ENCODE data around the gene LNX1.
"Not testable (repeated sequence)": the region's sequence is repeated elsewhere in the genome, so short reads cannot be mapped to it uniquely, and the experiment has no call there.

LNX1 gene

GRCh38 chr4:53455766-53456165 lies 135.5 kb downstream of the LNX1 start:
- DNase-seq: no peak

- no peak for DNase-seq
Observed at GRCh38 chr4:53453385-53453784, 137.9 kb downstream of the LNX1 start.

GRCh38 chr4:53450773-53451172 lies 140.5 kb downstream of the LNX1 start:
- DNase-seq: no peak

- no peak for DNase-seq
Observed at GRCh38 chr4:53444954-53445353, 146.3 kb downstream of the LNX1 start.

GRCh38 chr4:53441564-53441963 lies 149.7 kb downstream of the LNX1 start:
- DNase-seq: no peak

- no peak for DNase-seq
Observed at GRCh38 chr4:53436251-53436650, 155.0 kb downstream of the LNX1 start.

GRCh38 chr4:53432528-53433424 lies 158.5 kb downstream of the LNX1 start:
- no peak for DNase-seq

- DNase-seq: no peak
Observed at GRCh38 chr4:53431052-53431451, 160.2 kb downstream of the LNX1 start.

- DNase-seq: no peak
Observed at GRCh38 chr4:53427366-53427765, 163.9 kb downstream of the LNX1 start.

GRCh38 chr4:53424280-53424679 lies 167.0 kb downstream of the LNX1 start:
- no peak for DNase-seq

- no peak for DNase-seq
Observed at GRCh38 chr4:53422367-53422766, 168.9 kb downstream of the LNX1 start.

- no peak for DNase-seq
Observed at GRCh38 chr4:53421791-53422190, 169.5 kb downstream of the LNX1 start.

GRCh38 chr4:53419208-53419607 lies 172.1 kb downstream of the LNX1 start:
- DNase-seq: no peak

- not testable (repeated sequence) for DNase-seq
Observed at GRCh38 chr4:53409479-53409878, 181.8 kb downstream of the LNX1 start.

Data from NCI-H1417 treated with DMSO at 0.1 percent for 48 hours (cell line).